ENCODE measurements around the gene HBD. TPM values are rescaled to one million over a fixed set of nuclear protein-coding genes. Genes with fewer than 3 reads are reported as not detected.

Gene HBD
- total RNA-seq, 1 donor from 2014 or later = not detected

DNA sequence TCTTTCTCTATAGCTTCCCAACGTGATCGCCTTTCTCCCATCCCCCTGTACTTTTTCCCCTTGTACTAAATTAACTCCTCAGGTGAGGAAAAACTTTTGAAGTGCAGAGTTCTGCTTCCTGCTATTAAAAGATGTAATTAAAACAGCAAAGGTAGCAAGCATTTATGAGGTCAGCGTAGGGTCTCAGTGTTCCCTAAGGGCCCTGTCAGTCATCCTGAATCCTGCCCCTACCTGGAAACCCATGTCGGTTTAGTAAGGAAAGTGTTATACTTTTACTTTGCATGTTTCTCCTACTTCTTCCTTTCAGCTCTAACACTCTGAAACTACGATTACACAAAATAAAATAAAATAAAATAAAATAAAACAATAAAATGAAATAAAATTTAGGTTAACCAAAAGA lies 6.2 kb downstream of the HBD start:
- no peak overlapping the region for H3K27ac Mint-ChIP-seq (ENCODE audit: unreplicated experiment)
- Histone ChIP-seq H3K27me3 (ENCODE audit: insufficient read depth, low read length) (no peaks in the 10 kb centered on the region), H3K9me3 (ENCODE audit: insufficient read depth, low read depth, low read length) (no peaks in the 10 kb centered on the region), H3K4me3 (ENCODE audit: insufficient read depth, low read depth, low read length) (no peak overlapping the region), H3K4me2 (ENCODE audit: low read length) (no peak overlapping the region), H4K20me1 (ENCODE audit: insufficient read depth, low read length) (no peaks in the 10 kb centered on the region), H3K4me1 (ENCODE audit: insufficient read depth, low read length) (no peaks in the 10 kb centered on the region), H3K79me2 (ENCODE audit: insufficient read depth, low read length) (no peaks in the 10 kb centered on the region), H2AFZ (ENCODE audit: low read depth, low read length) (no peak overlapping the region), H3K9ac (ENCODE audit: low read length) (no peak overlapping the region), H3K36me3 (ENCODE audit: insufficient read depth, low read length) (no peaks in the 10 kb centered on the region), H3K27ac (ENCODE audit: low read depth, low read length) (no peak overlapping the region)
- H3K27me3 Mint-ChIP-seq (ENCODE audit: low read depth, unreplicated experiment) = no peaks in the 10 kb centered on the region
- FAIRE-seq = no peak
- TF ChIP-seq, protein P1, sequence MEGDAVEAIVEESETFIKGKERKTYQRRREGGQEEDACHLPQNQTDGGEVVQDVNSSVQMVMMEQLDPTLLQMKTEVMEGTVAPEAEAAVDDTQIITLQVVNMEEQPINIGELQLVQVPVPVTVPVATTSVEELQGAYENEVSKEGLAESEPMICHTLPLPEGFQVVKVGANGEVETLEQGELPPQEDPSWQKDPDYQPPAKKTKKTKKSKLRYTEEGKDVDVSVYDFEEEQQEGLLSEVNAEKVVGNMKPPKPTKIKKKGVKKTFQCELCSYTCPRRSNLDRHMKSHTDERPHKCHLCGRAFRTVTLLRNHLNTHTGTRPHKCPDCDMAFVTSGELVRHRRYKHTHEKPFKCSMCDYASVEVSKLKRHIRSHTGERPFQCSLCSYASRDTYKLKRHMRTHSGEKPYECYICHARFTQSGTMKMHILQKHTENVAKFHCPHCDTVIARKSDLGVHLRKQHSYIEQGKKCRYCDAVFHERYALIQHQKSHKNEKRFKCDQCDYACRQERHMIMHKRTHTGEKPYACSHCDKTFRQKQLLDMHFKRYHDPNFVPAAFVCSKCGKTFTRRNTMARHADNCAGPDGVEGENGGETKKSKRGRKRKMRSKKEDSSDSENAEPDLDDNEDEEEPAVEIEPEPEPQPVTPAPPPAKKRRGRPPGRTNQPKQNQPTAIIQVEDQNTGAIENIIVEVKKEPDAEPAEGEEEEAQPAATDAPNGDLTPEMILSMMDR (IDR thresholded peaks at IDR 0.05; ENCODE audit: insufficient read depth, low read depth, low read length) = no peak
- no peak for TF ChIP-seq EZH2 (IDR thresholded peaks at IDR 0.05; ENCODE audit: insufficient read depth, low read length)
- DNase-seq (ENCODE audit: low read depth) = no peak
- H3K4me3 Mint-ChIP-seq (ENCODE audit: unreplicated experiment) = no peak overlapping the region
- H3K4me1 Mint-ChIP-seq (ENCODE audit: low read depth, unreplicated experiment) = no peaks in the 10 kb centered on the region
- H3K36me3 Mint-ChIP-seq (ENCODE audit: low read depth, unreplicated experiment) = no peaks in the 10 kb centered on the region
- no peaks in the 10 kb centered on the region for H3K9me3 Mint-ChIP-seq (ENCODE audit: unreplicated experiment)

DNA sequence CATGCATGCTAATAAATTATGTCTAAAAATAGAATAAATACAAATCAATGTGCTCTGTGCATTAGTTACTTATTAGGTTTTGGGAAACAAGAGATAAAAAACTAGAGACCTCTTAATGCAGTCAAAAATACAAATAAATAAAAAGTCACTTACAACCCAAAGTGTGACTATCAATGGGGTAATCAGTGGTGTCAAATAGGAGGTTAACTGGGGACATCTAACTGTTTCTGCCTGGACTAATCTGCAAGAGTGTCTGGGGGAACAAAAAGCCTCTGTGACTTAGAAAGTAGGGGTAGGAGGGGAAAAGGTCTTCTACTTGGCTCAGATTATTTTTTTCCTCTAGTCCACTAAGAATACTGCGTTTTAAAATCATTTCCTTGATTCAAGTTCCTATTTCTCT lies 6.6 kb downstream of the HBD start:
- no peaks in the 10 kb centered on the region for H3K4me1 Mint-ChIP-seq (ENCODE audit: low read depth, unreplicated experiment)
- no peaks in the 10 kb centered on the region for H3K36me3 Mint-ChIP-seq (ENCODE audit: low read depth, unreplicated experiment)
- H3K4me3 Mint-ChIP-seq (ENCODE audit: unreplicated experiment) = no peak overlapping the region
- H3K27me3 Mint-ChIP-seq (ENCODE audit: low read depth, unreplicated experiment) = no peaks in the 10 kb centered on the region
- Histone ChIP-seq H3K9me3 (ENCODE audit: insufficient read depth, low read depth, low read length) (no peaks in the 10 kb centered on the region), H3K27me3 (ENCODE audit: insufficient read depth, low read length) (no peaks in the 10 kb centered on the region), H3K79me2 (ENCODE audit: insufficient read depth, low read length) (no peaks in the 10 kb centered on the region), H4K20me1 (ENCODE audit: insufficient read depth, low read length) (no peaks in the 10 kb centered on the region), H3K27ac (ENCODE audit: low read depth, low read length) (no peak overlapping the region), H3K4me2 (ENCODE audit: low read length) (no peak overlapping the region), H3K9ac (ENCODE audit: low read length) (no peak overlapping the region), H3K4me1 (ENCODE audit: insufficient read depth, low read length) (no peaks in the 10 kb centered on the region), H3K36me3 (ENCODE audit: insufficient read depth, low read length) (no peaks in the 10 kb centered on the region), H3K4me3 (ENCODE audit: insufficient read depth, low read depth, low read length) (no peak overlapping the region), H2AFZ (ENCODE audit: low read depth, low read length) (no peak overlapping the region)
- TF ChIP-seq, protein P1 (IDR thresholded peaks at IDR 0.05; ENCODE audit: insufficient read depth, low read depth, low read length) = no peak
- no peak for TF ChIP-seq EZH2 (IDR thresholded peaks at IDR 0.05; ENCODE audit: insufficient read depth, low read length)
- no peak for DNase-seq (ENCODE audit: low read depth)
- H3K9me3 Mint-ChIP-seq (ENCODE audit: unreplicated experiment) = no peaks in the 10 kb centered on the region
- no peak overlapping the region for H3K27ac Mint-ChIP-seq (ENCODE audit: unreplicated experiment)
- FAIRE-seq = no peak

DNA sequence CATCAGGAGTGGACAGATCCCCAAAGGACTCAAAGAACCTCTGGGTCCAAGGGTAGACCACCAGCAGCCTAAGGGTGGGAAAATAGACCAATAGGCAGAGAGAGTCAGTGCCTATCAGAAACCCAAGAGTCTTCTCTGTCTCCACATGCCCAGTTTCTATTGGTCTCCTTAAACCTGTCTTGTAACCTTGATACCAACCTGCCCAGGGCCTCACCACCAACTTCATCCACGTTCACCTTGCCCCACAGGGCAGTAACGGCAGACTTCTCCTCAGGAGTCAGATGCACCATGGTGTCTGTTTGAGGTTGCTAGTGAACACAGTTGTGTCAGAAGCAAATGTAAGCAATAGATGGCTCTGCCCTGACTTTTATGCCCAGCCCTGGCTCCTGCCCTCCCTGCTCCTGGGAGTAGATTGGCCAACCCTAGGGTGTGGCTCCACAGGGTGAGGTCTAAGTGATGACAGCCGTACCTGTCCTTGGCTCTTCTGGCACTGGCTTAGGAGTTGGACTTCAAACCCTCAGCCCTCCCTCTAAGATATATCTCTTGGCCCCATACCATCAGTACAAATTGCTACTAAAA lies 7.5 kb downstream of the HBD start, which contains the start of gene HBB:
HBB (minus strand) TSS at position 340 of the 579 bp plus-strand sequence; CDS start at position 290, 50 bp downstream.
- Histone ChIP-seq H3K79me2 (ENCODE audit: insufficient read depth, low read length) (no peaks in the 10 kb centered on the region), H3K9me3 (ENCODE audit: insufficient read depth, low read depth, low read length) (no peaks in the 10 kb centered on the region), H3K4me2 (ENCODE audit: low read length) (no peak within 1 kb of the TSS), H3K27me3 (ENCODE audit: insufficient read depth, low read length) (no peaks in the 10 kb centered on the region), H3K9ac (ENCODE audit: low read length) (no peak within 1 kb of the TSS), H3K4me3 (ENCODE audit: insufficient read depth, low read depth, low read length) (no peak within 1 kb of the TSS), H2AFZ (ENCODE audit: low read depth, low read length) (no peak within 1 kb of the TSS), H3K4me1 (ENCODE audit: insufficient read depth, low read length) (no peaks in the 10 kb centered on the region), H3K36me3 (ENCODE audit: insufficient read depth, low read length) (no peaks in the 10 kb centered on the region), H3K27ac (ENCODE audit: low read depth, low read length) (no peak within 1 kb of the TSS), H4K20me1 (ENCODE audit: insufficient read depth, low read length) (no peaks in the 10 kb centered on the region)
- no peaks in the 10 kb centered on the region for H3K36me3 Mint-ChIP-seq (ENCODE audit: low read depth, unreplicated experiment)
- TF ChIP-seq, protein P1 (IDR thresholded peaks at IDR 0.05; ENCODE audit: insufficient read depth, low read depth, low read length) = no peak
- no peaks in the 10 kb centered on the region for H3K4me1 Mint-ChIP-seq (ENCODE audit: low read depth, unreplicated experiment)
- peaks cover 2% of the 10 kb centered on the region for H3K9me3 Mint-ChIP-seq (ENCODE audit: unreplicated experiment)
- no peak within 1 kb of the TSS for H3K27ac Mint-ChIP-seq (ENCODE audit: unreplicated experiment)
- no peak within 1 kb of the TSS for H3K4me3 Mint-ChIP-seq (ENCODE audit: unreplicated experiment)
- H3K27me3 Mint-ChIP-seq (ENCODE audit: low read depth, unreplicated experiment) = no peaks in the 10 kb centered on the region
- DNase-seq (ENCODE audit: low read depth) (no peak), FAIRE-seq (no peak)
